Transverse colon (tissue), 4 donors: ENCODE results near the gene ZNF43.

Experiments used
- EP300 ChIP-seq: sonication (generic); formaldehyde crosslinking; IDR thresholded peaks from one replicate; pipeline ENCODE4 v1.6.1; 2017; ENCODE audit warnings: antibody characterized with exemption, low read depth
- POLR2A ChIP-seq: fragments of 450-650 bp; IDR thresholded peaks from one replicate; pipeline ENCODE4 v1.6.1; 2016; ENCODE audit warnings: antibody characterized with exemption, mild to moderate bottlenecking, moderate library complexity
- POLR2AphosphoS5 ChIP-seq, 3 donors: sonication (generic); formaldehyde crosslinking; IDR thresholded peaks; one replicate each; pipeline ENCODE4 v1.6.1; 2016; ENCODE audit warnings: antibody characterized with exemption in 3 of 3
- TF ChIP-seq, protein P1 (sequence below), 5 experiments: fragments of 200-600 bp in 3 of 5; fragments of 450-650 bp in 2 of 5; sonication (generic) in 3 of 5; IDR thresholded peaks; 1 replicate in 2 of 5; 2 replicates in 3 of 5; pipeline ENCODE4 v1.5.1; 2016 to 2017; ENCODE audit warnings: antibody characterized with exemption in 5 of 5, inconsistent platforms in 3 of 5, mild to moderate bottlenecking in 2 of 5, moderate library complexity in 1 of 5

DNA sequence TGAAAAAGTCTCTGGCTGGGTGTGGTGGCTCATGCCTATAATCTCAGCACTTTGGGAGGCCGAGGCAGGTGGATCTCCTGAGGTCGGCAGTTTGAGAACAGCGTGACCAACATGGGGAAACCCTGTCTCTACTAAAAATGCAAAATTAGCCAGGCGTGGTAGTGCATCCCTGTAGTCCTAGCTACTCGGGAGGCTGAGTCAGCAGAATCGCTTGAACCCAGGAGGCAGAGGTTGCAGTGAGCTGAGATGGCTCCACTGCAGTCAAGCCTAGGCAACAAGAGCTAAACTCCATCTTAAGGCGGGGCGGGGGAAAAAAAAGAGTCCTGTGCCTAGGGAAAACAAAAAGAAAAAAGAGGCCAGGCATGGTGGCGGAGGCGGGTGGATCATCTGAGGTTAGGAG, 2.2 kb downstream of the ZNF43 start:
- TF ChIP-seq, protein P1, sequence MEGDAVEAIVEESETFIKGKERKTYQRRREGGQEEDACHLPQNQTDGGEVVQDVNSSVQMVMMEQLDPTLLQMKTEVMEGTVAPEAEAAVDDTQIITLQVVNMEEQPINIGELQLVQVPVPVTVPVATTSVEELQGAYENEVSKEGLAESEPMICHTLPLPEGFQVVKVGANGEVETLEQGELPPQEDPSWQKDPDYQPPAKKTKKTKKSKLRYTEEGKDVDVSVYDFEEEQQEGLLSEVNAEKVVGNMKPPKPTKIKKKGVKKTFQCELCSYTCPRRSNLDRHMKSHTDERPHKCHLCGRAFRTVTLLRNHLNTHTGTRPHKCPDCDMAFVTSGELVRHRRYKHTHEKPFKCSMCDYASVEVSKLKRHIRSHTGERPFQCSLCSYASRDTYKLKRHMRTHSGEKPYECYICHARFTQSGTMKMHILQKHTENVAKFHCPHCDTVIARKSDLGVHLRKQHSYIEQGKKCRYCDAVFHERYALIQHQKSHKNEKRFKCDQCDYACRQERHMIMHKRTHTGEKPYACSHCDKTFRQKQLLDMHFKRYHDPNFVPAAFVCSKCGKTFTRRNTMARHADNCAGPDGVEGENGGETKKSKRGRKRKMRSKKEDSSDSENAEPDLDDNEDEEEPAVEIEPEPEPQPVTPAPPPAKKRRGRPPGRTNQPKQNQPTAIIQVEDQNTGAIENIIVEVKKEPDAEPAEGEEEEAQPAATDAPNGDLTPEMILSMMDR (IDR thresholded peaks at IDR 0.05) = no peak
- TF ChIP-seq POLR2AphosphoS5 (IDR thresholded peaks at IDR 0.05) = no peak
- TF ChIP-seq POLR2A = no peak
- TF ChIP-seq EP300 = no peak
